H9 (cell line): Measurements from ENCODE around the gene ZBTB20. TPM values are rescaled to one million over a fixed set of nuclear protein-coding genes. Genes with fewer than 3 reads are reported as not detected.

Source experiments
- DNase-seq: peaks from one replicate; pipeline ENCODE4 v3.0.0-alpha.2; 2017
- H2AFZ ChIP-seq: one replicate; pipeline ENCODE4 v1.6.1; 2013; ENCODE audit warnings: mild to moderate bottlenecking, low read length, control low read depth, moderate library complexity
- H2AK5ac ChIP-seq: 2 replicates; pipeline ENCODE4 v1.6.1; 2013; ENCODE audit warnings: low read length, control low read depth, mixed read lengths; ENCODE audit not compliant: insufficient read length
- H2BK120ac ChIP-seq: one replicate; pipeline ENCODE4 v1.6.1; 2013; ENCODE audit warnings: low read depth, mild to moderate bottlenecking, low read length, control low read depth, inconsistent platforms; ENCODE audit not compliant: poor library complexity, severe bottlenecking
- H2BK12ac ChIP-seq: 2 replicates; pipeline ENCODE4 v1.6.1; 2013; ENCODE audit warnings: low read length, control low read depth, mixed read lengths, low read depth; ENCODE audit not compliant: insufficient read length
- H2BK15ac ChIP-seq: 2 replicates; pipeline ENCODE4 v1.6.1; 2013; ENCODE audit warnings: low read depth, low read length, control low read depth
- H2BK20ac ChIP-seq: one replicate; pipeline ENCODE4 v1.6.1; 2013; ENCODE audit warnings: low read depth, mild to moderate bottlenecking, low read length, control low read depth, inconsistent platforms; ENCODE audit not compliant: poor library complexity, severe bottlenecking
- H2BK5ac ChIP-seq: 2 replicates; pipeline ENCODE4 v1.6.1; 2013; ENCODE audit warnings: low read length, control low read depth, mixed read lengths; ENCODE audit not compliant: insufficient read length
- H3K14ac ChIP-seq: 2 replicates; pipeline ENCODE4 v1.6.1; 2013; ENCODE audit warnings: low read length, control low read depth; ENCODE audit not compliant: insufficient read depth
- H3K18ac ChIP-seq: 2 replicates; pipeline ENCODE4 v1.6.1; 2013; ENCODE audit warnings: low read depth, mild to moderate bottlenecking, mixed read lengths, low read length, control low read depth; ENCODE audit not compliant: insufficient read length
- H3K23ac ChIP-seq: 2 replicates; pipeline ENCODE4 v1.6.1; 2013; ENCODE audit warnings: low read length, control low read depth, mixed read lengths, low read depth; ENCODE audit not compliant: insufficient read length
- H3K23me2 ChIP-seq: 2 replicates; pipeline ENCODE4 v1.6.1; 2013; ENCODE audit warnings: low read depth, mild to moderate bottlenecking, mixed read lengths, low read length, control low read depth; ENCODE audit not compliant: insufficient read length, poor library complexity, severe bottlenecking
- H3K27ac ChIP-seq: 2 replicates; pipeline ENCODE4 v1.5.1; 2013; ENCODE audit warnings: low read length, control low read depth, mixed read lengths, low read depth; ENCODE audit not compliant: insufficient read length
- H3K27me3 ChIP-seq: 2 replicates; pipeline ENCODE4 v1.6.1; 2013; ENCODE audit warnings: low read length, control low read depth, inconsistent platforms; ENCODE audit not compliant: insufficient read depth
- H3K4ac ChIP-seq: 2 replicates; pipeline ENCODE4 v1.6.1; 2013; ENCODE audit warnings: low read depth, mild to moderate bottlenecking, control low read depth, inconsistent platforms, low read length, moderate library complexity
- H3K4me1 ChIP-seq: 2 replicates; pipeline ENCODE4 v1.6.1; 2013; ENCODE audit warnings: low read length, control low read depth, inconsistent platforms; ENCODE audit not compliant: insufficient read depth
- H3K4me2 ChIP-seq: 2 replicates; pipeline ENCODE4 v1.6.1; 2013; ENCODE audit warnings: low read length, control low read depth, mixed read lengths; ENCODE audit not compliant: insufficient read length, insufficient read depth
- H3K56ac ChIP-seq: 2 replicates; pipeline ENCODE4 v1.6.1; 2013; ENCODE audit warnings: low read depth, mild to moderate bottlenecking, mixed read lengths, low read length, control low read depth; ENCODE audit not compliant: insufficient read length
- H3K79me1 ChIP-seq: 2 replicates; pipeline ENCODE4 v1.6.1; 2013; ENCODE audit warnings: low read depth, mild to moderate bottlenecking, moderate library complexity, low read length, control low read depth, inconsistent platforms; ENCODE audit not compliant: insufficient read depth, poor library complexity, severe bottlenecking
- H3K79me2 ChIP-seq: 2 replicates; pipeline ENCODE4 v1.6.1; 2013; ENCODE audit warnings: low read length, control low read depth, inconsistent platforms; ENCODE audit not compliant: insufficient read depth
- H3K9ac ChIP-seq: 2 replicates; pipeline ENCODE4 v1.6.1; 2013; ENCODE audit warnings: low read length, control low read depth, mixed read lengths; ENCODE audit not compliant: insufficient read length; ENCODE audit errors: extremely low read depth
- H3K9me3 ChIP-seq: one replicate; pipeline ENCODE4 v1.6.1; 2013; ENCODE audit warnings: low read depth, low read length, inconsistent platforms; ENCODE audit not compliant: control insufficient read depth
- H3T11ph ChIP-seq: one replicate; pipeline ENCODE4 v1.6.1; 2013; ENCODE audit warnings: mild to moderate bottlenecking, low read length, control low read depth, inconsistent platforms
- H4K20me1 ChIP-seq: one replicate; pipeline ENCODE4 v1.6.1; 2013; ENCODE audit not compliant: control insufficient read depth, insufficient read length, insufficient read depth
- H4K5ac ChIP-seq: 2 replicates; pipeline ENCODE4 v1.6.1; 2013; ENCODE audit warnings: low read depth, mild to moderate bottlenecking, mixed read lengths, low read length, control low read depth; ENCODE audit not compliant: insufficient read length
- H4K8ac ChIP-seq: replicated peaks from 2 replicates; pipeline ENCODE4 v1.6.1; 2013; ENCODE audit warnings: low read length, control low read depth, mixed read lengths, low read depth; ENCODE audit not compliant: insufficient read length
- H4K91ac ChIP-seq: 2 replicates; pipeline ENCODE4 v1.6.1; 2013; ENCODE audit warnings: low read depth, mild to moderate bottlenecking, moderate library complexity, mixed read lengths, low read length, control low read depth; ENCODE audit not compliant: insufficient read length
- H3K27ac Mint-ChIP-seq, 3 experiments: 2 replicates in 2 of 3; 3 replicates in 1 of 3; pipeline ENCODE4 v1.8.0; 2020 to 2021; ENCODE audit warnings: mixed read lengths in 3 of 3, mild to moderate bottlenecking in 1 of 3, moderate library complexity in 1 of 3
- H3K27me3 Mint-ChIP-seq: 2 replicates; pipeline ENCODE4 v1.8.0; 2021; ENCODE audit warnings: low read depth, mild to moderate bottlenecking, moderate library complexity, mixed read lengths
- H3K36me3 Mint-ChIP-seq, 3 experiments: 2 replicates in 2 of 3; 3 replicates in 1 of 3; pipeline ENCODE4 v1.8.0; 2020 to 2021; ENCODE audit warnings: low read depth in 3 of 3, mixed read lengths in 3 of 3; ENCODE audit not compliant: insufficient read depth in 1 of 3
- H3K4me1 Mint-ChIP-seq, 2 experiments: 2 replicates each; pipeline ENCODE4 v1.8.0; 2020; ENCODE audit warnings: mixed read lengths in 2 of 2
- H3K4me3 Mint-ChIP-seq, 2 experiments: 2 replicates in 1 of 2; 3 replicates in 1 of 2; pipeline ENCODE4 v1.8.0; 2020 to 2021; ENCODE audit warnings: mild to moderate bottlenecking in 2 of 2, mixed read lengths in 2 of 2, moderate library complexity in 1 of 2
- H3K9me3 Mint-ChIP-seq, 2 experiments: 2 replicates in 1 of 2; 3 replicates in 1 of 2; pipeline ENCODE4 v1.8.0; 2020; ENCODE audit warnings: mild to moderate bottlenecking in 2 of 2, mixed read lengths in 2 of 2, moderate library complexity in 1 of 2
- CTCF ChIP-seq: fragments of 200-600 bp; sonication (generic); conservative IDR thresholded peaks from 3 replicates; pipeline ENCODE4 v1.8.0; 2021; ENCODE audit warnings: antibody characterized with exemption, mild to moderate bottlenecking
- WGBS: extraction: QIAGEN DNeasy Blood & Tissue Kit; methylation state at CpG from one replicate; pipeline ENCODE4 v1.1.7; 2013; ENCODE audit warnings: missing lambda C conversion rate, low lambda C conversion rate, mixed read lengths; ENCODE audit not compliant: insufficient read length; ENCODE audit errors: extremely low coverage; 5-methylcytosine and 5-hydroxymethylcytosine counted together
- total RNA-seq: library from RNA; stranded (reverse); gene quantifications from 2 replicates; pipeline ENCODE4 v1.2.1, GENCODE V29; 2021

The ZBTB20 gene
- total RNA-seq, 1 experiment from 2014 or later: 0.70 TPM

GRCh38 chr3:114745322-114746240 is 401.5 kb downstream of the ZBTB20 start:
- no peaks in the 10 kb centered on the region for H3K79me1 ChIP-seq
- no peak overlapping the region for H3K23ac ChIP-seq
- H3K56ac ChIP-seq: no peak overlapping the region
- no peak overlapping the region for H2BK15ac ChIP-seq
- no peak overlapping the region for H3K18ac ChIP-seq
- no peak overlapping the region for H3K14ac ChIP-seq
- H2BK5ac ChIP-seq: no peak overlapping the region
- no peak for TF ChIP-seq CTCF
- H3K79me2 ChIP-seq: no peaks in the 10 kb centered on the region
- H2AK5ac ChIP-seq: no peak overlapping the region
- no peaks in the 10 kb centered on the region for H3K27me3 Mint-ChIP-seq
- no peaks in the 10 kb centered on the region for H3K9me3 Mint-ChIP-seq
- H3K27ac Mint-ChIP-seq: no peak overlapping the region
- no CpG with 5 or more reads among the region's 5 CpGs for WGBS
- no peaks in the 10 kb centered on the region for H4K20me1 ChIP-seq
- no peak overlapping the region for H3K4me2 ChIP-seq
- no peak overlapping the region for H3K4ac ChIP-seq
- H3K9me3 ChIP-seq: no peaks in the 10 kb centered on the region
- no peaks in the 10 kb centered on the region for H3K23me2 ChIP-seq
- H3K4me1 ChIP-seq: no peaks in the 10 kb centered on the region
- H2AFZ ChIP-seq: no peak overlapping the region
- no peaks in the 10 kb centered on the region for H3K4me1 Mint-ChIP-seq
- no peak overlapping the region for H3K9ac ChIP-seq
- H4K91ac ChIP-seq: no peak overlapping the region
- H4K5ac ChIP-seq: no peak overlapping the region
- no peaks in the 10 kb centered on the region for H3K27me3 ChIP-seq
- no peak overlapping the region for H2BK12ac ChIP-seq
- H2BK120ac ChIP-seq: no peak overlapping the region
- H3T11ph ChIP-seq: no peak overlapping the region
- H3K27ac ChIP-seq: no peak overlapping the region
- H4K8ac ChIP-seq: no peak overlapping the region
- no peak overlapping the region for H2BK20ac ChIP-seq
- DNase-seq: no peak
- no peak overlapping the region for H3K4me3 Mint-ChIP-seq
- no peaks in the 10 kb centered on the region for H3K36me3 Mint-ChIP-seq
